ENCODE measurements around the gene DUSP11.

DUSP11 gene

DNA sequence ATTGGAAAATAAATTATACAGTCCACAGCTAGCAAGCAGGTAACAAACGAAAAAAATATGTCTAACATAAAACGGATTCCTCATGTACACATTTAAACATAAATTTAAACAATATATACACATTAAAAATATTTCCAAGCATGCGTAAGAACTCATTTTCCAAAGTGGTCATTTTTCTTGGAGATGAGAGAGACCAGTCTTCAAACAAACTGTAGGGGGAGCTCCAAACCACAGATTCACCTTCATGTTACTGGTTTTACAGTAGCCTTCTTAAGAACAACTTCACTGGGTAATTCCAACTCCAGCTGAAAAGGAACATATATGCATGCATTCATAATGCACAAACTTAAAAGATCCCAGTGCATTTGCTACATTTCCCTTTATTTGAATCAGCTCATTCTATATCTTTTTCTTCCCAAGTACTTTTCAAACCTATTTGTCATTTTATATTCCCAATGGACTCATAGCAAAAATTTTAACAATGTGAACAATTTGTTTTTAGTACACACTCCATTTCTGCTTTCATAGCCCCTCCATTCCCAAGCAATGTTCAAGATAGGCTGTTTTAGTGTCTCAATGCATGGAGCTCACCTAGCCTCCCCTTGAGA, 44.1 kb upstream of the DUSP11 start:
- peak; percentile 86 for DNase-seq (ENCODE audit: low read depth)

DNA sequence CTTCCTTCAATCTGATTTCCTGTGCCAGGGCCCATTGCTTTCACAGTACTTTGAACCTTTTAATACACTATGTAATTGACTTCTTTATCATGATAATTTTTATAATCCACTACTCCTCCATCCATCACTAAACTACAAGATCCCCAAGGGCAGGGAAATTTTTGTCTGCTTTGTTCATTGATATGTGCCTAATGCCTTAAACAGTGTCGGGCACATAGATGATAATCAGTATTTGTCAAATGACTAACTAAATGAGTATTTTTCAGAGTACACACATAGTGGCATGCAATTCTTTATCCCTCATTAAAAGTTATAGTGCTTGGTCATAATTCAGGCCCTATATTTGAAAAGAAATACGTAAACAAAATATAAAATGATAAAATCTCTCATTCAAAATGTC, 43.5 kb upstream of the DUSP11 start:
- no peak for DNase-seq (ENCODE audit: low read depth)
- TF ChIP-seq, protein P1, sequence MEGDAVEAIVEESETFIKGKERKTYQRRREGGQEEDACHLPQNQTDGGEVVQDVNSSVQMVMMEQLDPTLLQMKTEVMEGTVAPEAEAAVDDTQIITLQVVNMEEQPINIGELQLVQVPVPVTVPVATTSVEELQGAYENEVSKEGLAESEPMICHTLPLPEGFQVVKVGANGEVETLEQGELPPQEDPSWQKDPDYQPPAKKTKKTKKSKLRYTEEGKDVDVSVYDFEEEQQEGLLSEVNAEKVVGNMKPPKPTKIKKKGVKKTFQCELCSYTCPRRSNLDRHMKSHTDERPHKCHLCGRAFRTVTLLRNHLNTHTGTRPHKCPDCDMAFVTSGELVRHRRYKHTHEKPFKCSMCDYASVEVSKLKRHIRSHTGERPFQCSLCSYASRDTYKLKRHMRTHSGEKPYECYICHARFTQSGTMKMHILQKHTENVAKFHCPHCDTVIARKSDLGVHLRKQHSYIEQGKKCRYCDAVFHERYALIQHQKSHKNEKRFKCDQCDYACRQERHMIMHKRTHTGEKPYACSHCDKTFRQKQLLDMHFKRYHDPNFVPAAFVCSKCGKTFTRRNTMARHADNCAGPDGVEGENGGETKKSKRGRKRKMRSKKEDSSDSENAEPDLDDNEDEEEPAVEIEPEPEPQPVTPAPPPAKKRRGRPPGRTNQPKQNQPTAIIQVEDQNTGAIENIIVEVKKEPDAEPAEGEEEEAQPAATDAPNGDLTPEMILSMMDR (IDR thresholded peaks at IDR 0.05; ENCODE audit: insufficient read depth, low read depth, low read length, missing control alignments) = no peak
- no peak overlapping the region for H3K4me3 ChIP-seq (ENCODE audit: low read depth, low read length)

More for the DNA sequence above, 44.1 kb upstream of the DUSP11 start:
- TF ChIP-seq, protein P1 (IDR thresholded peaks at IDR 0.05; ENCODE audit: insufficient read depth, low read depth, low read length, missing control alignments) = peak; percentile 80
- H3K4me3 ChIP-seq (ENCODE audit: low read depth, low read length) = no peak overlapping the region

DNA sequence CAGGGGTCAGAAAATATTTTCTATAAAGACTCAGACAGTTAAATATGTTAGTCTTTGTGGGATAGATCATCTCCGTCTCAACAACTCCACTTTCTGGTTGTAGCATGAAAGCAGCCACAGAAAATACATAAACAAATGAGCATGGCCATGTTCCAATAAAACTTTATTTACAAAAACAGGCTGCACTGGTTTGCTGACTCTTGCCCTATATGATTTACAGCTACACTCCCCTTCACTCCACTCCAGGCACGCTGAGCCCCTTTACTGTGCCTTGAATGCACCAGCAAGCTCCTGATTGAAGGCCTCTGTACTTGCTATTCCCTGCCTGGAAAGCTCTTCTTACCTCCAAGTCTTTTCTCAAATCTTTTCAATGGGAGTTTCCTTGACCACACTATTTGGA, 43.1 kb upstream of the DUSP11 start:
- TF ChIP-seq, protein P1 (IDR thresholded peaks at IDR 0.05; ENCODE audit: insufficient read depth, low read depth, low read length, missing control alignments) = no peak
- no peak for DNase-seq (ENCODE audit: low read depth)
- H3K4me3 ChIP-seq (ENCODE audit: low read depth, low read length) = no peak overlapping the region

DNA sequence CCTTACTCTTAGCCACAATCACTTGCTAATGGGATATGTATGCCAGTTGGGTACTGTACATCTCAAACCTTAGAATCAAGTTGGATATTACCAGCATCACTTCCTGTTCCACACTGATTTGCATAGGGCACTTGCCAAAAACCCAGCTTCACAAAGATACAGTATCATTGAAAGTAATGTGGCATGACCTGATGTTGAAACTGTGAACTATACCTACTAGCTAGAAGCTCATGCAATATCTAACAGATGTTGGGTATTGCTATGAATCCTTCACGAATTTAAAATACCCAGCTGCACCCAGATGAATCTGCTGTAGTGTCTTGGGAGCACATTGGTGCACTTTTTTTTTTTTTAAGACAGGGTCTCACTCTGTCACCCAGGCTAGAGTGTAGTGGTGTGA, 42.4 kb upstream of the DUSP11 start:
- TF ChIP-seq, protein P1 (IDR thresholded peaks at IDR 0.05; ENCODE audit: insufficient read depth, low read depth, low read length, missing control alignments) = no peak
- no peak overlapping the region for H3K4me3 ChIP-seq (ENCODE audit: low read depth, low read length)
- DNase-seq (ENCODE audit: low read depth) = peak; percentile 82

DNA sequence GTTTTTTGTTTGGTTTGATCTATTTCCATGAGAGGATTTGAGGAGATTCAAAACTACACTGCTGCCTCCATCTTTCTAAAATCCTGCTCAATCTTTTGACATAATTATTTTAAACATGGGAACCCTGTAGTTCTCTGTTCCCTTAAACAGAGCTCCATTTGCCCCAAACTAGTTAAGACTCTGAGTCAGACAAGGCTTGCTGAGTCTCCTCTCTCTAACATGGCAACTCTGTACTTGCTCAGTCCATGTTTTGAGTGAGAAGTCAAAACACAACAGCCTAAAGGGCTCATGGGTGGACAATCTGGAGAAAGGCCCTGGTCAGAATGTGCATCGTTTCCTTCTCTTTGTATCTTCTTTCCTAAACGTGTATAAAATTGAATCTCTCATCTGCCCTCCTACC, 41.8 kb upstream of the DUSP11 start:
- peak; percentile 20 for DNase-seq (ENCODE audit: low read depth)
- TF ChIP-seq, protein P1 (IDR thresholded peaks at IDR 0.05; ENCODE audit: insufficient read depth, low read depth, low read length, missing control alignments) = no peak

DNA sequence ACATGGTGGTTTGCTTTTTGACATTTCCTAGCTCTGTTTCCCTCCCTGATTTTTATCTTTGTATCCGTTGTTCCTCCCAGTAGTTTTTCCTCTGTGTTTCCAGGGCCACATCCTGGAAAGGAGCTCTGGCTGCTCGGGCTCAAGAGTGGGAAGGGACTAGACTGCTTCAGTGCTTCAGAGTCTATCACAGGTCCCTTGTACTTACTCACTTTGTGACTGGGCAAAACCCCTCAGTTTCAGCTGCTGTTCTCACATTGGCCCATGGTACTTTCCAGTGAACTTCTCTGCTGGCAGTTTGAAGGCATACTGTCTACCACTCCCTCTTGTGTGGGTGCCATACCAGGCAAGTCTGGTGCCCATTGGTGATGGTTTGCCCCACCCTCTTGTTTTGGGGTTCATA, 41.3 kb upstream of the DUSP11 start:
- TF ChIP-seq, protein P1 (IDR thresholded peaks at IDR 0.05; ENCODE audit: insufficient read depth, low read depth, low read length, missing control alignments) = no peak
- H3K4me3 ChIP-seq (ENCODE audit: low read depth, low read length) = no peak overlapping the region
- peak; percentile 87 for DNase-seq (ENCODE audit: low read depth)

More for the DNA sequence above, 41.8 kb upstream of the DUSP11 start:
- H3K4me3 ChIP-seq (ENCODE audit: low read depth, low read length) = no peak overlapping the region

DNA sequence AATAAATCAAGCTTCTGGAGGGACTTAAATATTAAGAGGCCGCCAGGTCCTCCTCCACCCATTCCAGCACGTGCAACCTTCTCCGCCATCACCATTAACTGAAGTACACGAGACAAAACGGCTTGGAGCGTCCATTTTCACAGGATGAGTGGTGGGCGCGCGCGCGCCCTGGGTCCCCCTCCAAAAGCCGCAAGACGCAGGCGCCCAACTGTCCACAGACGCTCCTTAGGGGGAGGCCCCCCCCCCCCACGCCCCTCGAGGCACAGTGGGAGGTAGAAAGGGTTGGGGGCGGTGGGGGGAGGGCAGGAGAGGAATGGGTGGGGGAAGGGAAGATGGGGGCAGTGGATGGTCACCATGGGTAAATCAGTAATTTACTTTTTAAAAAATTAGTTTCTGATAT, 38.4 kb upstream of the DUSP11 start:
- no peak overlapping the region for H3K4me3 ChIP-seq (ENCODE audit: low read depth, low read length)
- no peak for DNase-seq (ENCODE audit: low read depth)
- TF ChIP-seq, protein P1 (IDR thresholded peaks at IDR 0.05; ENCODE audit: insufficient read depth, low read depth, low read length, missing control alignments) = no peak
